HepG2 (cell line): Measurements from ENCODE around the gene ST3GAL4. TPM values are rescaled to one million over a fixed set of nuclear protein-coding genes. Genes with fewer than 3 reads are reported as not detected.

Source experiments
- ATAC-seq: fragments of 200-7000 bp; cut with Tn5 transposase; 3 replicates; pipeline ENCODE4 v1.9.1; 2020; ENCODE audit warnings: mild to moderate bottlenecking, moderate library complexity
- BruUV-seq: library from RNA; stranded (reverse); fragments of 400-500 nt; replicated peaks from 2 replicates; lab custom pipeline; 2021; lab: Mats Ljungman, UMichigan
- CTCF ChIA-PET: fragments of 300-600 bp; formaldehyde crosslinking; extraction: SDS; loops from one replicate; lab custom pipeline; 2021; ENCODE audit warnings: low total read pairs, inconsistent platforms, low intra/inter-chr PET ratio; lab: Yijun Ruan, JAX
- POLR2A ChIA-PET: fragments of 350-600 bp; sonication (Branson Sonifier 250); formaldehyde crosslinking; loops from one replicate; lab custom pipeline; 2020; ENCODE audit warnings: antibody characterized with exemption, inconsistent platforms; lab: Yijun Ruan, JAX
- DNase-seq: peaks from one replicate; pipeline ENCODE4 v3.0.0-alpha.2; 2015; ENCODE audit warnings: low spot score
- FAIRE-seq: peaks from 3 replicates; lab custom pipeline; 2011; peaks lifted over from hg19 to GRCh38; lab: Jason Lieb, UNC
- H2AFZ ChIP-seq: one replicate; pipeline ENCODE4 v1.6.1; 2011; ENCODE audit warnings: low read length, inconsistent platforms
- H3K27ac ChIP-seq: fragments of 300-600 bp; 3 replicates; pipeline ENCODE4 v1.8.0; 2011; ENCODE audit warnings: mixed run types, mild to moderate bottlenecking, mixed read lengths, low read length, inconsistent platforms; ENCODE audit not compliant: insufficient read depth; ENCODE audit errors: extremely low read length
- H3K27me3 ChIP-seq, 2 experiments: fragments of 200-600 bp in 1 of 2; 2 replicates in 1 of 2; 3 replicates in 1 of 2; pipeline versions ENCODE4 v1.6.0 to v1.8.0; 2011; ENCODE audit warnings: low read length in 2 of 2, mild to moderate bottlenecking in 2 of 2, moderate library complexity in 2 of 2, inconsistent platforms in 1 of 2; ENCODE audit not compliant: insufficient read depth in 2 of 2, control insufficient read depth in 1 of 2
- H3K36me3 ChIP-seq, 2 experiments: fragments of 200-600 bp in 1 of 2; replicated peaks in 1 of 2; 2 replicates in 1 of 2; 3 replicates in 1 of 2; pipeline versions ENCODE4 v1.5.1 to v1.8.0; 2011; ENCODE audit warnings: low read length in 2 of 2, inconsistent platforms in 1 of 2; ENCODE audit not compliant: insufficient read depth in 2 of 2, control insufficient read depth in 1 of 2
- H3K4me1 ChIP-seq: 2 replicates; pipeline ENCODE4 v1.5.1; 2012; ENCODE audit warnings: low read length, inconsistent platforms; ENCODE audit not compliant: insufficient read depth
- H3K4me2 ChIP-seq: 2 replicates; pipeline ENCODE4 v1.6.0; 2011; ENCODE audit warnings: low read depth, low read length, inconsistent platforms
- H3K4me3 ChIP-seq, 3 experiments: fragments of 200-600 bp in 1 of 3; sonication (generic), shearing (Covaris generic) in 1 of 3; replicated peaks in 1 of 3; 2 replicates each; pipeline ENCODE4 v1.5.1; 2011 to 2016; ENCODE audit warnings: low read length in 3 of 3, inconsistent platforms in 2 of 3, low read depth in 2 of 3, mild to moderate bottlenecking in 2 of 3, control low read depth in 1 of 3, mixed read lengths in 1 of 3; ENCODE audit not compliant: insufficient read depth in 1 of 3
- H3K79me2 ChIP-seq: one replicate; pipeline ENCODE4 v1.6.1; 2011; ENCODE audit warnings: low read length, inconsistent platforms; ENCODE audit not compliant: insufficient read depth
- H3K9ac ChIP-seq: 2 replicates; pipeline ENCODE4 v1.6.0; 2011; ENCODE audit warnings: mild to moderate bottlenecking, low read depth, low read length, inconsistent platforms; ENCODE audit not compliant: insufficient read depth
- H3K9me3 ChIP-seq: 2 replicates; pipeline ENCODE4 v1.5.1; 2012; ENCODE audit warnings: mild to moderate bottlenecking, low read length
- H4K20me1 ChIP-seq: 2 replicates; pipeline ENCODE4 v1.6.0; 2011; ENCODE audit warnings: inconsistent platforms, mild to moderate bottlenecking, low read length, moderate library complexity; ENCODE audit not compliant: insufficient read depth
- GFI1 ChIP-seq: sonication (generic); formaldehyde crosslinking; IDR thresholded peaks from 2 replicates; pipeline ENCODE4 v1.5.0; 2020; ENCODE audit warnings: missing genetic modification reagents, mild to moderate bottlenecking, borderline replicate concordance
- HINFP ChIP-seq: sonication (generic); formaldehyde crosslinking; IDR thresholded peaks from 2 replicates; pipeline ENCODE4 v1.4.0; 2020; ENCODE audit warnings: low read depth, mild to moderate bottlenecking, missing genetic modification reagents
- LCORL ChIP-seq, 2 experiments: fragments of 450-650 bp in 1 of 2; sonication (generic) in 1 of 2; formaldehyde crosslinking in 1 of 2; IDR thresholded peaks; 2 replicates each; pipeline versions ENCODE4 v1.5.0 to v1.6.1; 2017 to 2020; ENCODE audit warnings: antibody characterized with exemption in 1 of 2, missing genetic modification reagents in 1 of 2
- ZNF451 ChIP-seq: sonication (generic); formaldehyde crosslinking; IDR thresholded peaks from 2 replicates; pipeline ENCODE4 v1.5.0; 2020; ENCODE audit warnings: mild to moderate bottlenecking, missing genetic modification reagents
- ZNF724P ChIP-seq: sonication (generic); formaldehyde crosslinking; IDR thresholded peaks from 2 replicates; pipeline ENCODE4 v1.8.0; 2022; ENCODE audit warnings: missing genetic modification reagents, borderline replicate concordance
- ZNF792 ChIP-seq: IDR thresholded peaks from 2 replicates; pipeline ENCODE4 v1.6.1; 2016
- WGBS: methylation state at CpG from one replicate; pipeline ENCODE4 v1.1.6; 2017; ENCODE audit warnings: low lambda C conversion rate; 5-methylcytosine and 5-hydroxymethylcytosine counted together
- in situ Hi-C: cut with HindIII; loops from 2 replicates; pipeline ENCODE4 v1.10.0; 2017; ENCODE audit warnings: low pct_unique_long_range_greater_than_20kb; ENCODE audit not compliant: extremely low pct_ligation_motif_present
- intact Hi-C: fragments of 100-400 bp; cut with micrococcal nuclease; formaldehyde crosslinking; loops from one replicate; pipeline ENCODE4 v1.10.0; 2022; ENCODE audit not compliant: unreplicated experiment
- polyA plus RNA-seq, 8 experiments: library from polyadenylated mRNA; depleted of rRNA in 3 of 8; stranded (reverse) in 7 of 8; unstranded in 1 of 8; fragments of >200 nt; fragmentation: Illumina TruSeq in 4 of 8; extraction: Trizol in 4 of 8; gene quantifications; 2 replicates each; pipeline versions ENCODE4 v1.2.1 to v1.2.3, GENCODE V29; 2011 to 2016; ENCODE audit warnings: low read depth in 4 of 8, missing spikeins in 1 of 8, mixed read lengths in 1 of 8; ENCODE audit not compliant: insufficient read depth in 1 of 8
- total RNA-seq, 5 experiments: library from RNA; depleted of rRNA; stranded (reverse); fragments of >200 nt; fragmentation: Illumina TruSeq; extraction: Trizol; gene quantifications; 2 replicates each; pipeline ENCODE4 v1.2.3, GENCODE V29; 2016; ENCODE audit warnings: low read depth in 1 of 5

Gene ST3GAL4
- total and polyA plus RNA-seq, 2 of the 13 experiments (the other 11 are each of a cell fraction or from before 2014, with no cell fraction given), result 9.1 to 13.3 TPM

GRCh38 chr11:126317432-126317755 is 38.1 kb upstream of the ST3GAL4 start (continued):
- TF ChIP-seq HINFP (CRISPR knock-in tag) (no peak), LCORL (IDR thresholded peaks at IDR 0.05) (no peak), LCORL (CRISPR knock-in tag; IDR thresholded peaks at IDR 0.05) (no peak), ZNF451 (CRISPR knock-in tag) (no peak), ZNF792 (CRISPR knock-in tag) (no peak), ZNF724P (no peak)

- Histone ChIP-seq H3K36me3 (no peaks in the 10 kb centered on the region), H3K4me2 (no peak overlapping the region), H3K4me3 (no peak overlapping the region), H3K9me3 (no peaks in the 10 kb centered on the region), H3K79me2 (no peaks in the 10 kb centered on the region), H4K20me1 (no peaks in the 10 kb centered on the region), H3K27me3 (no peaks in the 10 kb centered on the region), H3K4me1 (no peaks in the 10 kb centered on the region), H3K9ac (no peak overlapping the region), H2AFZ (no peak overlapping the region), H3K27ac (no peak overlapping the region)
- WGBS, result 93% methylated on average over 11 of the region's 14 CpGs
- intact Hi-C loops, result no loop called here
- TF ChIP-seq GFI1, result no peak
- DNase-seq, result no peak
- no TSS peak for BruUV-seq
- no peak for FAIRE-seq
- CTCF ChIA-PET, result no interaction called here
- in situ Hi-C loops, result no loop called here
- POLR2A ChIA-PET, result no interaction called here
- no peak for ATAC-seq
Measured at GRCh38 chr11:126317756-126318573, 37.5 kb upstream of the ST3GAL4 start.
